Measurements from ENCODE around the gene CDCA8. TPM values are rescaled to one million over a fixed set of nuclear protein-coding genes. Genes with fewer than 3 reads are reported as not detected.

Gene CDCA8
- total and polyA plus RNA-seq, 2 of the 8 experiments (the other 6 are each of a cell fraction or from before 2014, with no cell fraction given): 43.9 to 46.2 TPM

DNA sequence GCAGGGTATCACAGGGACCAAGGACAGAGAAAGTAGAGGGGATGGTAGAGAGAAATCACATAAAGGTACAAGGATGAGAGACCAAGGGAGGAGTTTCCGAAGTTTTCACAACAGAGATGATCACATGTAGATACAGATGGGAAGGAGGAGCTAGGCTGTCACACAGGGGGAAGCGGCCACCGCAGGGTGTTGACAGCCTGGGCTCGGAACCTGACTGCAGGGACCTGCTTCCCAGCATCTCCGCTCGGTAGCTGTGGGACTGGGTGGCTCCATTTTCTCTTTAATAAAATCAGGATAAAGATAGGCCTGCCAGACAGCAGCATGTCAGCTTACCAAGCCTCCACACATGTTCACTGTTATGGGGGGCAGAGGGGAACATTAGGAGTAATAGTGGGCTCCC, 32.3 kb downstream of the CDCA8 start (continued):
- TF ChIP-seq ZNF274 (IDR thresholded peaks at IDR 0.05; ENCODE audit: borderline replicate concordance, extremely low read depth, low read length) (no peak), TEAD4 (IDR thresholded peaks at IDR 0.05; ENCODE audit: low read depth, low read length) (no peak), POLR2A (IDR thresholded peaks at IDR 0.05; ENCODE audit: control extremely low read depth in 1 of 2, low read depth in 2 of 2, low read length in 2 of 2) (no peak), JUN (IDR thresholded peaks at IDR 0.05; ENCODE audit: low read depth, low read length) (no peak), CBX5 (IDR thresholded peaks at IDR 0.05; ENCODE audit: low read depth, low read length) (no peak), BACH1 (IDR thresholded peaks at IDR 0.05; ENCODE audit: low read length) (no peak), CHD2 (IDR thresholded peaks at IDR 0.05; ENCODE audit: low read length) (no peak)
- TF ChIP-seq, protein P1, sequence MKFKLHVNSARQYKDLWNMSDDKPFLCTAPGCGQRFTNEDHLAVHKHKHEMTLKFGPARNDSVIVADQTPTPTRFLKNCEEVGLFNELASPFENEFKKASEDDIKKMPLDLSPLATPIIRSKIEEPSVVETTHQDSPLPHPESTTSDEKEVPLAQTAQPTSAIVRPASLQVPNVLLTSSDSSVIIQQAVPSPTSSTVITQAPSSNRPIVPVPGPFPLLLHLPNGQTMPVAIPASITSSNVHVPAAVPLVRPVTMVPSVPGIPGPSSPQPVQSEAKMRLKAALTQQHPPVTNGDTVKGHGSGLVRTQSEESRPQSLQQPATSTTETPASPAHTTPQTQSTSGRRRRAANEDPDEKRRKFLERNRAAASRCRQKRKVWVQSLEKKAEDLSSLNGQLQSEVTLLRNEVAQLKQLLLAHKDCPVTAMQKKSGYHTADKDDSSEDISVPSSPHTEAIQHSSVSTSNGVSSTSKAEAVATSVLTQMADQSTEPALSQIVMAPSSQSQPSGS (IDR thresholded peaks at IDR 0.05; ENCODE audit: low read length): no peak
- TF ChIP-seq, protein P2, sequence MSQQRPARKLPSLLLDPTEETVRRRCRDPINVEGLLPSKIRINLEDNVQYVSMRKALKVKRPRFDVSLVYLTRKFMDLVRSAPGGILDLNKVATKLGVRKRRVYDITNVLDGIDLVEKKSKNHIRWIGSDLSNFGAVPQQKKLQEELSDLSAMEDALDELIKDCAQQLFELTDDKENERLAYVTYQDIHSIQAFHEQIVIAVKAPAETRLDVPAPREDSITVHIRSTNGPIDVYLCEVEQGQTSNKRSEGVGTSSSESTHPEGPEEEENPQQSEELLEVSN (IDR thresholded peaks at IDR 0.05): no peak

Data from H1 (cell line).